ENCODE measurements around the gene KERA.
A peak's percentile ranks its signal among the peaks of the same experiment; 100 is the strongest.

KERA gene

DNA sequence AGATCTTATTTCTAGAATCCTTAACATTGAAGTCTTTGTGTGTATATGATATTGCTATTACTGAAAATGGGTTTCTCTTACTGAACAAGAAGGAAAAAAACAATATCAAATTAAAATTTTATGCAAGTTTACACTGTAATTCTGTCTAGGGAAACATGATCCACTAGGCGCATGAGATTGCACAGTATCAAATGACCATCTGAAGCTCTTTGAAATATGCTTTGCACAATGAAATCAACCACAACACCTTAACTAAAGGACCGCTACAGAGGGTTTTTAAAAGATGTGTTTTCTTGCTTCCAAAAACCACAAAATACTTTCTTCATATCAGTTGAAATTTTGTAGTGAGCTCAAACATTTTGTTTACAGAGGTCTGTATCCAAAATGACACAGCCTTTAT lies 15.1 kb upstream of the KERA start:
- DNase-seq = peak; percentile 6

GRCh38 chr12:91070936-91071335 lies 13.1 kb upstream of the KERA start:
- no peak for DNase-seq

DNA sequence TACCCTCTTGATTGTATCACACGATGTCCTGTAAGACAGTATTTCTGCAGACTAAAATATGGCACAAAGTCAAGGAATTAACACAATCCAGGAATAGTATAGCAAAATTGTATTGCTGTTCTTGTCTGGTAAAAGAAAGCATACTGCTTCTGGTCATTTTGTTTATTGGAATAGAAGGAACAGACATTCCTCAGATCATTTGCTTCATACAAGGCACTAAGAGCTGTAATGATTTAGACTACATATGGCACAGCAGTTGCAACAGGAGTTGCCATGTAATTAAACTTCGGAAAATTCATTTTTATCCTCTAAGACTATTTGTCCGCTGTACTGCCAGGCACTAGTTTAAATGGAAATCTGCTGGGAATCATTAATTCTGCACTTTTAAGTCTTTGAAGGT lies 7.6 kb upstream of the KERA start:
- no peak for DNase-seq

GRCh38 chr12:91064640-91065039 lies 6.8 kb upstream of the KERA start:
- DNase-seq = no peak

DNA sequence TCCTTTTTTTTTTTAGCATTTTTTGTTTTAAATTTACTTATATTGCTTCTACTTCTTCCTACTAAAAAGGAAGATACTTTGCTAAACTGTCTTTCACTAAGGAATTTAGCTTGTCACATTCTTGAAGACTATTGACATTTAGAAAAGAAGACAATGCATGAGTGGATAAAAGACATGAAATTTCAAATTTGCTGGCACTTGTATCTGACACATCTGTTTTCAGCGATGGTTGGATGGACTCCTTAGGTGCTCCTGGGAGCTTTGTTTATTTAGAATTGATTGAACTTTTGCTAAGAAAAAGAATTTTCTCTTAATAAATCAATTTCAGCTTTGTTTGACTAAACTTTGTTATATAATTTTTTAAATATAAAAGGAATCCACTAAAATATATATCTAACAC lies 3.3 kb upstream of the KERA start:
- no peak for DNase-seq

GRCh38 chr12:91059211-91059610 lies 1.4 kb upstream of the KERA start:
- DNase-seq = no peak

- no peak for DNase-seq
Observed at GRCh38 chr12:91058786-91059185, 962 bp upstream of the KERA start.

- DNase-seq = no peak
Observed at GRCh38 chr12:91056488-91056887, 1.3 kb downstream of the KERA start.

DNA sequence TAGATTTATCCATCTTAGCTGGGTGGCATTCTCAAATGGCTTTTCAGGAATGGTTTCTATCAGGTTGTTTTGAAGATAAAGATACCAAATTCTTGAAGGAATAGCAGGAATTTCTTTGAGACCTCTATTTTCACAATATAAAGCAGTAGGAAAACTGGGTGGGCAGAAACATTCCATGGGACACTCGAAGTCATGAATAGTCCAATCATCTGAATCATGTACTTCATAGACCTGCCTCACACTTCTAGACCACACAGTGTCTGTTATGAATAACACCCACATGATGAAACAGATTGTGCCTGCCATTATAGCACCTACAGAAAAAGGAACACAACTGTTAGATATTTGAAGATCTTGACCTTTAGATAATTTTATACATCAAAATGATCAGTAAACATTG lies 1.8 kb downstream of the KERA start:
- no peak for DNase-seq

GRCh38 chr12:91053951-91054715 lies 3.7 kb downstream of the KERA start:
- no peak for DNase-seq

DNA sequence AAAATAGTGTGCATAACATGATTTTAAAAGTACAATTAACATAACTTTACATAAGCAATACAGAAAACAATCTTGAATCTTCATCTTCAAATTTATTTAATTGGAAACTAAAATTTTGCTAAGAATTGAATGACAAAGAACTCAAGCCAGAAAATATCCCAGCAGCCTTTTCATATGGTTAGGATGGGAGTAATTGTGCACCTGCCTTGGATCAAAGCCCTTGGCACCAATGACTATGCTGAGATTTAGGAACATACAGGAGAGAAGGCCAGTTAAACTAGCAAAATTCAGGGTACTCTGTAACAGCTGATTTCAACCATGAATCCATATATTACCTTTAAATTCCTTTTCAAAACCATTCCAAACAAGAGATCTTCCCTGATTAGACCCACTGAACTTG lies 5.8 kb downstream of the KERA start:
- no peak for DNase-seq

- DNase-seq = no peak
Observed at GRCh38 chr12:91044586-91044985, 13.2 kb downstream of the KERA start.

GRCh38 chr12:91043408-91043807 lies 14.4 kb downstream of the KERA start:
- no peak for DNase-seq

- DNase-seq = no peak
Observed at GRCh38 chr12:91040096-91040755, 17.6 kb downstream of the KERA start.

DNA sequence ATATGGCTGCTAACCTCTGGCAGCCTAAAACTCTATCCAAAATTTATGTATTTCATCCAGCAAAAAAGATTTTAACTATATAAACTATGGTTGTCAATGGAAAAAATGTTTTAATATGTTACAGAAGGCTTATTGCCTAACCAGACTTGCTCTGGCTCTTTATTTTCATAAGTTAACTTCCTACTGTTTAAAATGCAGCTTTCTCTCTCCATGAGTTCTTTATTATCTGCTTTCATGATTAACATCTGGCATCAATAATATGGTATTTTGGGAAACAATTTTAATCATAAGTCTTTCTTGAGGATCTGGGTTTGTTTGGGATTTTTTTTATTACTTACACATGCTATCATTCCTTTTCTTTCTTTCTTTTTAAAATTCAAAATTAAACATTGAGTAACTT lies 20.5 kb downstream of the KERA start:
- DNase-seq = no peak

DNA sequence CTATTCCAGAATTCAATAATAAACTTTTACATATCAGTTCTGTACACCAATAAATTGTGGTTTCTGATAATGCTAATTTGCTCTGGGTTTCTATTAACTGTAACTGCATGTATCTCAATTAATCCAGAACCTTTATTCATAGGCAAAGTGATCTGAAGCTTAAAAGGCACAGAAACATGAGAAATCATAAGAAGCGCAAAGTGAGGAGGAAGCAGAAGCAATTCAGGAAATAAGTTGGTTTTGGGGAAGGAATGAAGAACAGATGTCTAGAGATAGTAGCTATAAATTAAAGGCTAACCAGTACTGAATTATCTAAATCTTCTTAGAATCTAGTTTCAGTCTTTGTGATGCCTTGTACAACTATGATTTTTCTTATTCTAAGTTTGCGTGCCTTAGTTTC lies 24.6 kb downstream of the KERA start:
- no peak for DNase-seq

DNA sequence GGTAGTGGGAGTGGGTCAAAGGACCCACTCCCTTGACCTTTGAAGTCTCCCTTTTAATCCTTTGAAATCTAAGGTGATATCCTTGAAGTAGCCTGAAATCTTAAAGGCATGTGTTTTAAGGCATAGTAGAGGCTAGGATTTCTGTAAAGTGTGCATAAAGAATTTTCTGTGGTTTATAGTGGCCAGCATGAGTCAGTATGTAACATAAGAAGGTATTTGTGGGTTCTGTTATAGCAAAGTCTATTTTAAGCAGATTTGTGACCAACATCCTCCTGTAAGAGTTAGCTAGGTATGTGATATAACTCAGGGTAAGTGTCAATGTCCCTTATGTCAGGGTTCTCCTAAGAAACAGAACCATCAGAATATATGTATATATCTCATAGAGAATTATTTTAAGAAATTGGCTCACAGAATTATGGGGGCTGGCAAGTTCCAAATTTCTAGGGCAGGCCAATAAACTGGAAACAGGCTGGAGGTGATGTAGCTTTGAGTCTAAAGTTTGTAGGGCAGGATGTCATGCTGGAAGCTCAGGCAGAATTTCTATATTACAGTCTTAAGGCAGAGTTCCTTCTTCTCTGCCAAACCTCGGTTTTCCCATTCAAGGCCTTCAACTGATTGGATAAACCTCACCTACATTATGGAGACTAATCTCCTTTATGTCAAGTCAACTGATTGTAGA lies 34.4 kb downstream of the KERA start:
- no peak for DNase-seq

GRCh38 chr12:91021076-91021475 lies 36.7 kb downstream of the KERA start:
- no peak for DNase-seq

- DNase-seq = no peak
Observed at GRCh38 chr12:91019455-91019854, 38.4 kb downstream of the KERA start.

GRCh38 chr12:91017511-91018263 lies 40.1 kb downstream of the KERA start:
- DNase-seq = no peak

GRCh38 chr12:91017043-91017442 lies 40.8 kb downstream of the KERA start:
- DNase-seq = no peak

DNA sequence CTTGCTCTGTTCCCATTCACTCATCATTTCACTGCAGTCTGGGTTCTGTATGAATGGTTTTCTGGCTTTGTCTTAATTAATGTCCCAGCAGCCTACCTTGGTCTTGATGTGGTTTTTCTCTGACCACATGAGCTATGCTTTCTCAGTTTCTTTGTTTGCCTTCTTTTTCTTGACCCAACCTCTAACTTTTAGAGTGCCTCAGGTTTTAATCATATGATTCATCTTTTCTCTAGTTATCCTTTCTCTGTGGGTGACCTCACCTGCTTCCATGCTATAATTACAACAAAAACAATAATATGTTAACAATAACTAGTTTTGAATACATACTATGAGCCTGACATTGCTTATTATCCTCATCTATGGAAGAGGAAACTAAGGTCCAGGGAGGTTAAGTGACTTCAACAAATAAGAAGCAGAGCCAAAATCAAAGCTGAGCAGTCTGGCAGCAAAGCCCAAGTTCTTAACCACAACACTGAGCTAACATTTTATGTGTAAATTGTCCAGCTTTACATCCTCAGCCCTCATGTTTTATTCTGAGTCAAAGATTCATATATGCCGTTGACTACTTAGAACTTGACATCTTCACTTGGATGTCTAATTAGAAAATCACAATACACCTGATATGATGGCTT lies 48.4 kb downstream of the KERA start:
- no peak for DNase-seq
